GM18519 (cell line): ENCODE data around the gene CSNK2A1.

Experiments used
- ATAC-seq: cut with Tn5 transposase; IDR thresholded peaks from one replicate; pipeline ENCODE4 v1.9.1; 2021; ENCODE audit warnings: mild to moderate bottlenecking, moderate library complexity; ENCODE audit not compliant: unreplicated experiment, low FRiP score

The CSNK2A1 gene

GRCh38 chr20:434221-434620 lies 109.4 kb downstream of the CSNK2A1 start:
- no peak for ATAC-seq

GRCh38 chr20:433300-433975 lies 110.2 kb downstream of the CSNK2A1 start:
- ATAC-seq = peak; percentile 41

- ATAC-seq = no peak
Observed at GRCh38 chr20:432677-433299, 110.8 kb downstream of the CSNK2A1 start.

- ATAC-seq = no peak
Observed at GRCh38 chr20:432208-432607, 111.4 kb downstream of the CSNK2A1 start.

- ATAC-seq = no peak
Observed at GRCh38 chr20:431012-431904, 112.3 kb downstream of the CSNK2A1 start.

GRCh38 chr20:430091-430999 lies 113.2 kb downstream of the CSNK2A1 start:
- no peak for ATAC-seq

- ATAC-seq = no peak
Observed at GRCh38 chr20:428658-429200, 114.9 kb downstream of the CSNK2A1 start.

GRCh38 chr20:427849-428657 lies 115.5 kb downstream of the CSNK2A1 start:
- ATAC-seq = no peak

GRCh38 chr20:427401-427800 lies 116.2 kb downstream of the CSNK2A1 start:
- no peak for ATAC-seq

- ATAC-seq = no peak
Observed at GRCh38 chr20:426566-426965, 117.0 kb downstream of the CSNK2A1 start.
